Natural killer cell (primary cell): ENCODE results near the gene TMEM87B. TPM values are rescaled to one million over a fixed set of nuclear protein-coding genes. Genes with fewer than 3 reads are reported as not detected.

ENCODE experiments used
- ATAC-seq, 3 donors: fragments of 150-1000 bp in 2 of 3; fragments of 200-7000 bp in 1 of 3; cut with Tn5 transposase; 1 replicate in 1 of 3; 2 replicates in 2 of 3; pipeline ENCODE4 v1.10.0; 2021; ENCODE audit warnings: mild to moderate bottlenecking in 2 of 3, moderate library complexity in 2 of 3
- DNase-seq, 2 donors: peaks; one replicate each; pipeline versions ENCODE4 v3.0.0 to v3.0.0-alpha.2; 2013 to 2021; ENCODE audit warnings: mixed read lengths in 1 of 2
- H3K27ac ChIP-seq: one replicate; pipeline ENCODE4 v1.5.1; 2013; ENCODE audit warnings: mild to moderate bottlenecking, low read length
- H3K27me3 ChIP-seq: one replicate; pipeline ENCODE4 v1.6.1; 2013; ENCODE audit warnings: low read length; ENCODE audit not compliant: control insufficient read depth, insufficient read depth
- H3K36me3 ChIP-seq: one replicate; pipeline ENCODE4 v1.6.1; 2013; ENCODE audit warnings: low read length; ENCODE audit not compliant: control insufficient read depth, insufficient read depth
- H3K4me1 ChIP-seq: one replicate; pipeline ENCODE4 v1.6.1; 2013; ENCODE audit warnings: low read length; ENCODE audit not compliant: control insufficient read depth, insufficient read depth
- H3K4me3 ChIP-seq: one replicate; pipeline ENCODE4 v1.5.1; 2013; ENCODE audit warnings: low read length
- H3K9me3 ChIP-seq: one replicate; pipeline ENCODE4 v1.6.1; 2013; ENCODE audit warnings: low read length; ENCODE audit not compliant: control insufficient read depth, insufficient read depth
- H3K27ac Mint-ChIP-seq, 2 donors: one replicate each; pipeline ENCODE4 v1.8.0; 2022; ENCODE audit warnings: mild to moderate bottlenecking in 2 of 2, mixed read lengths in 2 of 2, moderate library complexity in 1 of 2
- H3K27me3 Mint-ChIP-seq, 2 donors: one replicate each; pipeline ENCODE4 v1.8.0; 2022; ENCODE audit warnings: low read depth in 2 of 2, mixed read lengths in 2 of 2
- H3K36me3 Mint-ChIP-seq: one replicate; pipeline ENCODE4 v1.8.0; 2022; ENCODE audit warnings: mixed read lengths
- H3K4me1 Mint-ChIP-seq, 2 donors: one replicate each; pipeline ENCODE4 v1.8.0; 2022; ENCODE audit warnings: mixed read lengths in 2 of 2
- H3K4me3 Mint-ChIP-seq: one replicate; pipeline ENCODE4 v1.8.0; 2022; ENCODE audit warnings: mild to moderate bottlenecking, moderate library complexity, mixed read lengths
- H3K9me3 Mint-ChIP-seq, 2 donors: one replicate each; pipeline ENCODE4 v1.8.0; 2022; ENCODE audit warnings: mixed read lengths in 2 of 2
- WGBS: methylation state at CpG from one replicate; pipeline ENCODE4 v1.1.7; 2013; ENCODE audit warnings: missing lambda C conversion rate; ENCODE audit not compliant: insufficient coverage; 5-methylcytosine and 5-hydroxymethylcytosine counted together
- intact Hi-C: fragments of 100-400 bp; cut with micrococcal nuclease; formaldehyde crosslinking; loops from one replicate; pipeline ENCODE4 v1.14.2; 2022
- total RNA-seq, 4 donors: library from RNA; stranded (reverse); fragments of 120-200 nt in 1 of 4; gene quantifications; one replicate each; pipeline versions ENCODE4 v1.2.3 to v1.2.4, GENCODE V29; 2013 to 2022
- TF ChIP-seq, protein P1 (sequence below): fragments of 200-600 bp; IDR thresholded peaks from one replicate; pipeline ENCODE4 v1.8.0; 2022; ENCODE audit warnings: antibody characterized with exemption

TMEM87B gene
- total RNA-seq, 3 donors from 2014 or later (not counting 1 experiment from before 2014, with no cell fraction given), result 9.6 to 15.7 (median 13.6) TPM

DNA sequence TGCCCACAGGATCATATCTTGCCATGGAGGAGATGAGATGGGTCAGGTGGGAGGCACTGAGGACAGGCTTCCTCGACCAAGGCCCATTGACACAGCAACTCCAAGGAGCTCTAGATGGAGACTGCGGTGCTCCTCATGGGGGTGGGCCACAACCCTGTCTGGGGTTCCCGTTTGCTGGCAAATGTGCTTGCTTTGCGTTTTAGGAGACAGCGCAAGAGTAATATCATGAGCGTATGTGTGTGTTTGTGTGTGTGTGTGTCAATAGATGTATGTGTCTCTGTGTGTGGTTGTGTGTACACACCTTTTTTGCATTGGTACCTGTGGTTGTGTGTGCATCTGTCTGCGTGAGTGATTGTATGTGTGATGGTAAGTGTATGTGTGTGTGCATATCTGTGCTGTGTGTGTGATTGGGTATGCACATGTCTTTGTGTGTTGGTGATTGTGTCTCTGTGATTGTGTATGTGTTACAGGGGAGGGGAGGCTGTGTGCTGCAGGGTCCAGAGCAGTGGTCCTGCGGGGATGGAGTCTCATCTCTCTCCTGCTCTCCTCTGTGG, 87.5 kb downstream of the TMEM87B start:
- WGBS, result 83% methylated on average over 8 of the region's 8 CpGs
- peaks cover 3% of the 10 kb centered on the region for H3K27me3 ChIP-seq
- H3K9me3 ChIP-seq, result no peaks in the 10 kb centered on the region
- Mint-ChIP-seq H3K27me3 (peaks cover 29 to 33% of the 10 kb centered on the region in 2 donors), H3K4me3 (no peak overlapping the region), H3K27ac (no peak overlapping the region), H3K9me3 (no peaks in the 10 kb centered on the region), H3K36me3 (no peaks in the 10 kb centered on the region), H3K4me1 (no peaks in the 10 kb centered on the region)
- H3K4me3 ChIP-seq, result no peak overlapping the region
- intact Hi-C loops, result no loop called here
- no peaks in the 10 kb centered on the region for H3K36me3 ChIP-seq
- DNase-seq, result no peak
- H3K4me1 ChIP-seq, result peaks cover 8% of the 10 kb centered on the region
- H3K27ac ChIP-seq, result no peak overlapping the region
- no peak for ATAC-seq
- TF ChIP-seq, protein P1, sequence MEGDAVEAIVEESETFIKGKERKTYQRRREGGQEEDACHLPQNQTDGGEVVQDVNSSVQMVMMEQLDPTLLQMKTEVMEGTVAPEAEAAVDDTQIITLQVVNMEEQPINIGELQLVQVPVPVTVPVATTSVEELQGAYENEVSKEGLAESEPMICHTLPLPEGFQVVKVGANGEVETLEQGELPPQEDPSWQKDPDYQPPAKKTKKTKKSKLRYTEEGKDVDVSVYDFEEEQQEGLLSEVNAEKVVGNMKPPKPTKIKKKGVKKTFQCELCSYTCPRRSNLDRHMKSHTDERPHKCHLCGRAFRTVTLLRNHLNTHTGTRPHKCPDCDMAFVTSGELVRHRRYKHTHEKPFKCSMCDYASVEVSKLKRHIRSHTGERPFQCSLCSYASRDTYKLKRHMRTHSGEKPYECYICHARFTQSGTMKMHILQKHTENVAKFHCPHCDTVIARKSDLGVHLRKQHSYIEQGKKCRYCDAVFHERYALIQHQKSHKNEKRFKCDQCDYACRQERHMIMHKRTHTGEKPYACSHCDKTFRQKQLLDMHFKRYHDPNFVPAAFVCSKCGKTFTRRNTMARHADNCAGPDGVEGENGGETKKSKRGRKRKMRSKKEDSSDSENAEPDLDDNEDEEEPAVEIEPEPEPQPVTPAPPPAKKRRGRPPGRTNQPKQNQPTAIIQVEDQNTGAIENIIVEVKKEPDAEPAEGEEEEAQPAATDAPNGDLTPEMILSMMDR, result no peak

DNA sequence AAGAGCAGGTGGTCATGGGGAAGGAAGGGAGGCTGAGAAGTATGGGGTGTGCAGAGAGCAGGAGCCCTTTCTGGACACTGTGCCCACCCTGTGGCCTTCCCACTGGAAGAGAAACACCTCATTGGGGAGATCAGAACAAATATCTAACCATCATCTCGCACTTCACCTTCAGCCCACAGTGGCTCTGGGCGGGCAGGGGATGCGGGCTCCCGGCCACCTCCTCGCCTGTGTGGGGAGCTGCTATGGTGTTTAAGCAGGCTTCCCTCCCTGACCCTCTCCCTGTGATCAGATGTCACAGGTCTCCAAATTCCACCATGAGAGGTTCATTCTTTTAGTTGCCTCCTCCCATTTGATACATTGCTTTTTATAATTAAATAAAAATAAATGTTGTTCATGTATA, 88.1 kb downstream of the TMEM87B start:
- TF ChIP-seq, protein P1, result no peak
- Histone ChIP-seq H3K9me3 (no peaks in the 10 kb centered on the region), H3K36me3 (no peaks in the 10 kb centered on the region), H3K27me3 (peaks cover 3% of the 10 kb centered on the region), H3K4me1 (peaks cover 5% of the 10 kb centered on the region), H3K4me3 (no peak overlapping the region), H3K27ac (no peak overlapping the region)
- no peak overlapping the region for H3K27ac Mint-ChIP-seq
- intact Hi-C loops, result no loop called here
- peaks cover 29 to 31% of the 10 kb centered on the region in 2 donors for H3K27me3 Mint-ChIP-seq
- 86% methylated on average over 3 of the region's 5 CpGs for WGBS
- DNase-seq, result no peak
- ATAC-seq, result no peak
- no peak overlapping the region for H3K4me3 Mint-ChIP-seq
- H3K36me3 Mint-ChIP-seq, result no peaks in the 10 kb centered on the region
- no peaks in the 10 kb centered on the region for H3K4me1 Mint-ChIP-seq
- no peaks in the 10 kb centered on the region for H3K9me3 Mint-ChIP-seq

GRCh38 chr2:112144966-112145365, 89.9 kb downstream of the TMEM87B start:
- Mint-ChIP-seq H3K4me3 (no peak overlapping the region), H3K36me3 (no peaks in the 10 kb centered on the region), H3K27ac (no peak overlapping the region), H3K4me1 (no peaks in the 10 kb centered on the region), H3K27me3 (peaks cover 29 to 31% of the 10 kb centered on the region in 2 donors), H3K9me3 (no peaks in the 10 kb centered on the region)
- Histone ChIP-seq H3K4me3 (no peak overlapping the region), H3K36me3 (no peaks in the 10 kb centered on the region), H3K27me3 (peaks cover 3% of the 10 kb centered on the region), H3K27ac (no peak overlapping the region), H3K9me3 (no peaks in the 10 kb centered on the region), H3K4me1 (no peaks in the 10 kb centered on the region)
- TF ChIP-seq, protein P1, result no peak
- 91% methylated on average over 6 of the region's 6 CpGs for WGBS
- DNase-seq (no peak), ATAC-seq (no peak)
- intact Hi-C loops, result no loop called here
